IPS-20b (cell line): ENCODE data around the gene MAGEA4.

ENCODE experiments used
- H3K27ac ChIP-seq: one replicate; pipeline ENCODE4 v1.5.1; 2013; ENCODE audit warnings: low read length
- H3K27me3 ChIP-seq: 2 replicates; pipeline ENCODE4 v1.6.1; 2013; ENCODE audit warnings: mild to moderate bottlenecking, low read length, inconsistent platforms; ENCODE audit not compliant: insufficient read depth
- H3K36me3 ChIP-seq: 2 replicates; pipeline ENCODE4 v1.6.1; 2013; ENCODE audit warnings: low read depth, mild to moderate bottlenecking, inconsistent platforms, low read length, moderate library complexity; ENCODE audit not compliant: insufficient read depth
- H3K4me1 ChIP-seq: 2 replicates; pipeline ENCODE4 v1.6.1; 2013; ENCODE audit warnings: mild to moderate bottlenecking, control low read depth, inconsistent platforms, low read length, moderate library complexity; ENCODE audit not compliant: insufficient read depth
- H3K4me3 ChIP-seq: 2 replicates; pipeline ENCODE4 v1.5.1; 2013; ENCODE audit warnings: mild to moderate bottlenecking, low read length, inconsistent platforms
- H3K9ac ChIP-seq: 2 replicates; pipeline ENCODE4 v1.6.1; 2013; ENCODE audit warnings: low read depth, mild to moderate bottlenecking, inconsistent platforms, low read length, moderate library complexity
- H3K9me3 ChIP-seq: 2 replicates; pipeline ENCODE4 v1.6.1; 2013; ENCODE audit warnings: mild to moderate bottlenecking, low read depth, low read length, inconsistent platforms; ENCODE audit not compliant: insufficient read depth

The MAGEA4 gene

GRCh38 chrX:151912780-151913179 is at the start of gene MAGEA4:
TSS of gene MAGEA4 (plus strand) at chrX:151912889. CDS start at chrX:151923665, 10,776 bp downstream.
- Histone ChIP-seq H3K36me3 (no peaks in the 10 kb centered on the region), H3K4me1 (no peaks in the 10 kb centered on the region), H3K27ac (no peak within 1 kb of the TSS), H3K9ac (no peak within 1 kb of the TSS), H3K27me3 (no peaks in the 10 kb centered on the region), H3K4me3 (no peak within 1 kb of the TSS), H3K9me3 (no peaks in the 10 kb centered on the region)

- Histone ChIP-seq H3K9me3 (no peaks in the 10 kb centered on the region), H3K9ac (no peak overlapping the region), H3K4me1 (no peaks in the 10 kb centered on the region; the same call in 1 of the 2 replicates), H3K4me3 (no peak overlapping the region), H3K36me3 (no peaks in the 10 kb centered on the region), H3K27ac (no peak overlapping the region), H3K27me3 (no peaks in the 10 kb centered on the region)
These were observed 42.1 kb upstream of the MAGEA4 start for GRCh38 chrX:151870602-151871001.

DNA sequence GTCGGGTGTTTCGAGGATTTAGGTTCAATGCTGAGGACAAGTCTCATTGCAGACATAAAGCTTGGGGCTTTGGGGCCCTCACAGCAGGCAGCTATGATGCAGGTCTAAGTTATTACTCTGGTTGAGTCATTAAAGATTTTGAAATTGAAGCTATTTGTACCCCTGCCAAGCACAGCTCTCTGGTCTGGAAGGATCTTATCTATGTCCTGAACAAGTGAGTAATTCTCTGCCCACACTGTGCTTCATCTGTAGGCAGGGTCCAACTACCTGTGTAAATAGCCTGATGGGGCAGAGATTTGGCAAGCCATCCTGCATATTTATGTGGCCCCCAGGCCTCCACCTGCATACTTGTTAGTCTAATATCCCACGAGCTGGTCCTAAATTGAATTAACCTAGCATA is 41.4 kb upstream of the MAGEA4 start:
- no peaks in the 10 kb centered on the region; the same call in 1 of the 2 replicates for H3K4me1 ChIP-seq
- H3K9ac ChIP-seq: no peak overlapping the region
- H3K9me3 ChIP-seq: no peaks in the 10 kb centered on the region
- no peak overlapping the region for H3K27ac ChIP-seq
- H3K36me3 ChIP-seq: no peaks in the 10 kb centered on the region
- no peak overlapping the region for H3K4me3 ChIP-seq
- H3K27me3 ChIP-seq: no peaks in the 10 kb centered on the region

DNA sequence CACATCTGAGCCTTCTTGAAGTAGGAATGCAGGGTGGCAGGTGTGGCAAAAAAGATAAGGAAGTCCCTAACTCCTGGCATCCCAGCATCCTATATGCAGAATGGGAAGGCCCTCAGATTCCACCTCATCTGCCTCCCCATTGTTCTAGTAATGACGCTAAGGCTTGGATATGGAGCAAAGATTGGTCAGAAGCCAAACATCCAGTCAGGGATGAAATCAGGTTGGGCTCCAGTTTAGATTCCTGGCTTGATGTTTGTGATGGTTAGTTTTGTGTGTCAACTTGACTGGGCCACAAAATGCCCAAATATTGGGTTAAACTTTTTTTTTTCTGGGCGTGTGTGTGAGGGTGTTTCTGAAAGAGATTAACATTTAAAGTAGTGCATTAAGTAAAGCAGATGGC is 39.6 kb upstream of the MAGEA4 start:
- H3K27me3 ChIP-seq: no peaks in the 10 kb centered on the region
- H3K4me1 ChIP-seq: no peaks in the 10 kb centered on the region; the same call in 1 of the 2 replicates
- no peak overlapping the region for H3K4me3 ChIP-seq
- H3K9me3 ChIP-seq: no peaks in the 10 kb centered on the region
- H3K36me3 ChIP-seq: no peaks in the 10 kb centered on the region
- no peak overlapping the region for H3K27ac ChIP-seq
- no peak overlapping the region for H3K9ac ChIP-seq

GRCh38 chrX:151875270-151876026 is 37.2 kb upstream of the MAGEA4 start:
- Histone ChIP-seq H3K4me3 (no peak overlapping the region), H3K9ac (no peak overlapping the region), H3K4me1 (no peaks in the 10 kb centered on the region; the same call in 1 of the 2 replicates), H3K36me3 (no peaks in the 10 kb centered on the region), H3K27me3 (no peaks in the 10 kb centered on the region), H3K9me3 (no peaks in the 10 kb centered on the region), H3K27ac (no peak overlapping the region)

- H3K4me1 ChIP-seq: no peaks in the 10 kb centered on the region; the same call in 1 of the 2 replicates
- no peak overlapping the region for H3K4me3 ChIP-seq
- no peak overlapping the region for H3K9ac ChIP-seq
- H3K27ac ChIP-seq: no peak overlapping the region
- no peaks in the 10 kb centered on the region; the same call in none of the 2 replicates for H3K9me3 ChIP-seq
- H3K27me3 ChIP-seq: no peaks in the 10 kb centered on the region
- no peaks in the 10 kb centered on the region for H3K36me3 ChIP-seq
These were observed 34.1 kb upstream of the MAGEA4 start for GRCh38 chrX:151878574-151878973.

DNA sequence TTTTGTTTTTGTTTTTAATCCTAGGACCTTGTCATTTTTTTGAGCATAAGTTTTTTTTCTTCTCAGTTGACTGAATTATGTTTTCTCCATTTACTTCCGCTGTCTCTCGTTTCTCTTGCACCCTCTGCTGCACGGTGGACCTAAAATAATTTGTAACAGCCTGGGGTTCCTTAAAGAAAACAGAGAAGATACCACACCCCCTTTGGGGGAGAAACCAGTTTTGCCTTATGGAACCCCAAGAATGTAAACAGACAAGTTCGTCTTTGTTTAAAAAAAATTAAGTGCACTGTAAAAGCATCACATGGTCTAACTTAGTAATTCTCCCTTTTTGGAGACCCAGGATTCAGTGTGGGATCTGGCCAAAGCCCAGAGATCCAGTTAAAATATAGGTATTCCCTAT is 32.8 kb upstream of the MAGEA4 start:
- H3K36me3 ChIP-seq: no peaks in the 10 kb centered on the region

DNA sequence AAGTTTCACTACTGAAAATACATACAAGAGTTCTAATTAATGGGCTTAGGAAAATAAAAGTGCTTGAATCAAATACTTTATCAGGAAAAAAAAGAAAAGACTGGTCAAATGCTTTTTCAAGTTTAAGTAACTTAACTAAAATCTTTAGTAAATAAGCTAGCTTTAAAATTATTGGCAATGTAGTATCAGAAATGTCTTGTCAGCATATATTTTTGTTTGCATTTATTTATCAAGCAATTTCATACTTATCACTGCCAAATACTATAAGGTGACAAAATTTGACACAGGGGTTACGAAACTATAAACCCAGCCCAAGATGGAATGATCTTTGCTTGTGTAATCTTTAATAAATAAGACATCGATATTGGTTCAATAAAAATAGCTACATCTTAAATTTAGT is 31.8 kb upstream of the MAGEA4 start:
- Histone ChIP-seq H3K9ac (no peak overlapping the region), H3K27ac (no peak overlapping the region), H3K36me3 (no peaks in the 10 kb centered on the region), H3K27me3 (no peaks in the 10 kb centered on the region), H3K4me1 (no peaks in the 10 kb centered on the region), H3K4me3 (no peak overlapping the region), H3K9me3 (no peaks in the 10 kb centered on the region; the same call in none of the 2 replicates)

More for the DNA sequence above, 32.8 kb upstream of the MAGEA4 start:
- no peaks in the 10 kb centered on the region for H3K4me1 ChIP-seq
- H3K9ac ChIP-seq: no peak overlapping the region
- H3K4me3 ChIP-seq: no peak overlapping the region
- no peak overlapping the region for H3K27ac ChIP-seq
- H3K9me3 ChIP-seq: no peaks in the 10 kb centered on the region; the same call in none of the 2 replicates
- H3K27me3 ChIP-seq: no peaks in the 10 kb centered on the region

GRCh38 chrX:151889421-151889820 is 23.3 kb upstream of the MAGEA4 start:
- no peak overlapping the region for H3K27ac ChIP-seq
- no peak overlapping the region for H3K9ac ChIP-seq
- no peaks in the 10 kb centered on the region for H3K36me3 ChIP-seq
- no peaks in the 10 kb centered on the region; the same call in 1 of the 2 replicates for H3K9me3 ChIP-seq
- no peaks in the 10 kb centered on the region for H3K27me3 ChIP-seq
- H3K4me3 ChIP-seq: no peak overlapping the region
- H3K4me1 ChIP-seq: no peaks in the 10 kb centered on the region

DNA sequence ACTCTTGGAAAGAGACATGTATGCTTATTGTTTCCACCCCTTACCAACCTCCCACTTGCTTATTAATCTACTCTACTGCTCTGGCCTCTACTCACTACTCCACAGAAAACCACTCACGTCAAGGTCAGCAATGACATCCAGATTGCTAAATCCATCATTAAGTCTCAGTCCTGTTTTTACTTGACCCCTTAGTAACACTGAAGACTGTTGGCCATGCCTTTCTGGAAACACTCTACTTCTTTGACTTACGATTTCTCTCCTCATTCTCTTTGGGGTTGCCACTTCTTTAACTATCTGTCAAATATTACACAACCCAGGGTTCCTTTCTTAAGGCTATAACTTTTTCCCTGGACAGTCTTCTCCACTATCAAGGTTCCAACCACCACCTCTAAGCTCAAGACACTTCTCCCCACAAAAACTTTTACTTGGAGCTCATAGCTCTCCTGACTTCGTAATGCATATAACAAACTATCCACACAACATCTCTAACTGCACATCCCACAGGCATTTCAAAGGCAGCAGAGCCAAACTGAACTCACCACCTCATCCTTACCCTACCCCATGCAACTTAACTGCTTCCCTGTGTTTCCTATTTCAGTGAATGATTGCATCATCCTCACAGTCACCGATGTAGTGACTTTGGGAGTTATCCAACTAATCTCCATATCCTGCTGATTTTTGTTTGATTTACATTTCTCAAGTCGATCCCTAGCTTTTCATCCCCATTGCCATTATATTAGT is 15.8 kb upstream of the MAGEA4 start:
- H3K4me1 ChIP-seq: no peaks in the 10 kb centered on the region
- H3K27me3 ChIP-seq: no peaks in the 10 kb centered on the region
- no peak overlapping the region for H3K27ac ChIP-seq
- no peaks in the 10 kb centered on the region for H3K36me3 ChIP-seq
- no peak overlapping the region for H3K9ac ChIP-seq
- no peak overlapping the region for H3K4me3 ChIP-seq
- H3K9me3 ChIP-seq: no peaks in the 10 kb centered on the region

GRCh38 chrX:151899622-151900021 is 13.1 kb upstream of the MAGEA4 start:
- Histone ChIP-seq H3K4me1 (no peaks in the 10 kb centered on the region), H3K27ac (no peak overlapping the region), H3K9me3 (no peaks in the 10 kb centered on the region), H3K9ac (no peak overlapping the region), H3K36me3 (no peaks in the 10 kb centered on the region), H3K27me3 (no peaks in the 10 kb centered on the region), H3K4me3 (no peak overlapping the region)

DNA sequence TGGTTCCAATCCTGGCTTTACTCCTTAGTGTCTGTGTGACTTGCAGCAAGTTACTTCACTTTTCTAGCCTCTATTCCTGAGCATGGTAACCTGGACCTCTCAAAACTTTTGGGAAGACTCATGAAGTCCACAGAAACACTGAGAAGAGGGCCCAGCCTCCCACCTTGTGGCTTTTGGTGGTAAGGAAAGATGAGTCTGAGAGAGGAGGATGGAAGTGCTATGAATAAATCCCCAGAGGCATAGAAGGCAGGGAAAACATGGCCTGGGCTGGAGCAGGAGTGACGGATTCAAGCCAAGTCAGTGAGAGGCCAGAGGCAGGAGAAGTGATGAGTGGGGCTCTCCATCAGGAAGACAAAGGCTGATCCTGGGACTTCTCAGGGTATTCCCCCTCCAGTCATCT is 10.9 kb upstream of the MAGEA4 start:
- Histone ChIP-seq H3K4me3 (no peak overlapping the region), H3K9ac (no peak overlapping the region), H3K36me3 (no peaks in the 10 kb centered on the region), H3K27me3 (no peaks in the 10 kb centered on the region), H3K9me3 (no peaks in the 10 kb centered on the region), H3K27ac (no peak overlapping the region), H3K4me1 (no peaks in the 10 kb centered on the region)
